ENCODE measurements around the gene NACA2. TPM values are rescaled to one million over a fixed set of nuclear protein-coding genes. Genes with fewer than 3 reads are reported as not detected.
"Not testable (repeated sequence)": the region's sequence is repeated elsewhere in the genome, so short reads cannot be mapped to it uniquely, and the experiment has no call there.

Gene NACA2
- total RNA-seq, 6 experiments from 2014 or later = not detected

DNA sequence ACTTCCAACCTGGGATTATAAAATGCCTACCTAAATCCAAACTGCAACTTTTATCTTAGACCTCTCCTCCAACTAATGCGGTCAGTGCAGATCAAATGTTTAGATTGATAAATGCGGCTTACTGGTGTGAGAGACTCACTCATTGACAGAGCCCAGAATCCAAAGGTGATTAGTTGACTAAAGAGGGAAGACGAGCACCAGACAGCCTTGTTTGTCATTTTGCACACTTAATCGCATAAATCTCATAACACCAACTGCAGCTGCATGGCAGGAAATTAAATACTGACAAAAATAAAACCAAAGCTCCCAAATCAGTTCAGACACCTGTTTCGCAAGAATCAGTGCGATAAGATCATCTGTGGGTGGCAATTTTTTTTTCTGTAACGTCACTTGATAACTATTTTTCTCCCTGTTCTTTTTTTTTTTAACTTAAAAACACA lies 35.9 kb downstream of the NACA2 start:
- H3K9me3 ChIP-seq = no peaks in the 10 kb centered on the region
- no peaks in the 10 kb centered on the region for H3K36me3 ChIP-seq
- no peaks in the 10 kb centered on the region for H3K4me1 ChIP-seq
- DNase-seq (no peak), ATAC-seq (peak in 1 of 4 donors; percentile 50)
- H3K27me3 ChIP-seq = no peaks in the 10 kb centered on the region
- H3K27ac ChIP-seq = no peak overlapping the region
- 30% methylated on average over 5 of the region's 7 CpGs for WGBS (ENCODE audit: insufficient coverage, low coverage, low lambda C conversion rate, missing lambda C conversion rate)
- H3K4me3 ChIP-seq = no peak overlapping the region
- intact Hi-C loops (cut with DNase I) = no loop called here
- TF ChIP-seq CTCF (IDR thresholded peaks at IDR 0.05) = no peak
- no peak for TF ChIP-seq POLR2A (IDR thresholded peaks at IDR 0.05)

- TF ChIP-seq POLR2A (IDR thresholded peaks at IDR 0.05) (no peak), CTCF (IDR thresholded peaks at IDR 0.05) (no peak)
- no peaks in the 10 kb centered on the region for H3K36me3 ChIP-seq
- intact Hi-C loops (cut with DNase I) = loop anchor here (5.0 kb wide), 1 partner anchor 137 kb away; no protein-coding TSS in a partner anchor
- H3K4me3 ChIP-seq = no peak overlapping the region
- H3K27me3 ChIP-seq = no peaks in the 10 kb centered on the region
- no peak for DNase-seq
- H3K4me1 ChIP-seq = no peaks in the 10 kb centered on the region
- ATAC-seq = no peak
- no peak overlapping the region for H3K27ac ChIP-seq
- no peaks in the 10 kb centered on the region for H3K9me3 ChIP-seq
- WGBS (ENCODE audit: insufficient coverage, low coverage, low lambda C conversion rate, missing lambda C conversion rate) = 56% methylated on average over 2 of the region's 3 CpGs
Measured at GRCh38 chr17:61554209-61554608, 36.8 kb downstream of the NACA2 start.

- intact Hi-C loops (cut with DNase I) = loop anchor here (5.0 kb wide), 1 partner anchor 135 kb away; no protein-coding TSS in a partner anchor
- H3K36me3 ChIP-seq, H3K4me3 ChIP-seq, H3K9me3 ChIP-seq, H3K4me1 ChIP-seq, ATAC-seq, H3K27me3 ChIP-seq, H3K27ac ChIP-seq, DNase-seq: not testable (repeated sequence)
- 67% methylated on average over 11 of the region's 11 CpGs for WGBS (ENCODE audit: insufficient coverage, low coverage, low lambda C conversion rate, missing lambda C conversion rate)
Measured at GRCh38 chr17:61552560-61552959, 38.5 kb downstream of the NACA2 start.

GRCh38 chr17:61551255-61551742 lies 39.7 kb downstream of the NACA2 start:
- TF ChIP-seq POLR2A (IDR thresholded peaks at IDR 0.05) (no peak), CTCF (IDR thresholded peaks at IDR 0.05) (peak; percentile 66 to 76 (median 72))
- 10% methylated on average over 6 of the region's 6 CpGs for WGBS (ENCODE audit: insufficient coverage, low coverage, low lambda C conversion rate, missing lambda C conversion rate)
- H3K27ac ChIP-seq = no peak overlapping the region
- H3K27me3 ChIP-seq = no peaks in the 10 kb centered on the region
- H3K4me1 ChIP-seq = no peaks in the 10 kb centered on the region
- ATAC-seq (peak; percentile 62 to 73 (median 66)), DNase-seq (no peak)
- intact Hi-C loops (cut with DNase I) = loop anchor here (5.0 kb wide), 1 partner anchor 134 kb away; no protein-coding TSS in a partner anchor
- no peak overlapping the region for H3K4me3 ChIP-seq
- no peaks in the 10 kb centered on the region for H3K36me3 ChIP-seq
- no peaks in the 10 kb centered on the region for H3K9me3 ChIP-seq

DNA sequence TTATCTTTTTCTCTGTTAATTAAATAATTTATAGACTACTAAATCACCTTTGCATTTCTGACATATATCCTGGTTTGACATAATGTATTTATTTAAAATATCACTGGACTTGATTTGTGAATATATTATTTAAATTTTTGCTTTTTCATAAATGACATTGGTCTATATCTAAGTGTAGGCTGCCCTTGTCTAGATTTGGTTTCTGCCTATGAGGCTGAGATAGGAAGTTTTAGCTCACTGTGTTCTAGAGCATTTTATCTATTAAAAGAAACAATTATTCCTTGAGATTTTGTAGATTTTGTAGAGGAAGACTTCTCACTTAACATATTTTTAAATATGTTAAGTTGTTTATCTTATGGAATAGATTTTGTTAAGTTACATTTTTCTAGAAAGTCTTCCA lies 43.9 kb downstream of the NACA2 start:
- Histone ChIP-seq H3K27me3 (no peaks in the 10 kb centered on the region), H3K4me1 (no peaks in the 10 kb centered on the region), H3K27ac (no peak overlapping the region), H3K9me3 (no peaks in the 10 kb centered on the region), H3K36me3 (no peaks in the 10 kb centered on the region), H3K4me3 (no peak overlapping the region)
- ATAC-seq (no peak), DNase-seq (no peak)
- TF ChIP-seq POLR2A (IDR thresholded peaks at IDR 0.05) = no peak
- intact Hi-C loops (cut with DNase I) = no loop called here
